IPS-18c (cell line): Measurements from ENCODE around the gene MDM1.

ENCODE experiments used
- H3K4me3 ChIP-seq: 2 replicates; pipeline ENCODE4 v1.7.0; 2013; ENCODE audit warnings: low read depth, mild to moderate bottlenecking, low read length, moderate library complexity; ENCODE audit not compliant: insufficient read depth
- H3K9me3 ChIP-seq: one replicate; pipeline ENCODE4 v1.6.1; 2013; ENCODE audit warnings: mild to moderate bottlenecking, low read length, moderate library complexity; ENCODE audit not compliant: control insufficient read depth, insufficient read depth

The MDM1 gene

GRCh38 chr12:68293347-68293746 lies 38.8 kb downstream of the MDM1 start:
- Histone ChIP-seq H3K9me3 (no peaks in the 10 kb centered on the region), H3K4me3 (no peak overlapping the region)

GRCh38 chr12:68292151-68292943 lies 39.8 kb downstream of the MDM1 start:
- no peaks in the 10 kb centered on the region for H3K9me3 ChIP-seq
- no peak overlapping the region for H3K4me3 ChIP-seq

GRCh38 chr12:68291396-68292036 lies 40.6 kb downstream of the MDM1 start:
- Histone ChIP-seq H3K4me3 (no peak overlapping the region), H3K9me3 (no peaks in the 10 kb centered on the region)

- H3K9me3 ChIP-seq = no peaks in the 10 kb centered on the region
- no peak overlapping the region for H3K4me3 ChIP-seq
Observed at GRCh38 chr12:68290126-68290525, 42.0 kb downstream of the MDM1 start.

GRCh38 chr12:68287106-68287505 lies 45.1 kb downstream of the MDM1 start:
- Histone ChIP-seq H3K4me3 (no peak overlapping the region), H3K9me3 (no peaks in the 10 kb centered on the region)

- Histone ChIP-seq H3K4me3 (no peak overlapping the region), H3K9me3 (no peaks in the 10 kb centered on the region)
Observed at GRCh38 chr12:68286396-68286795, 45.8 kb downstream of the MDM1 start.

- no peaks in the 10 kb centered on the region for H3K9me3 ChIP-seq
Observed at GRCh38 chr12:68285541-68285940, 46.6 kb downstream of the MDM1 start.

GRCh38 chr12:68281322-68282077 lies 50.7 kb downstream of the MDM1 start:
- H3K9me3 ChIP-seq = no peaks in the 10 kb centered on the region
- no peak overlapping the region for H3K4me3 ChIP-seq

More at GRCh38 chr12:68285541-68285940, 46.6 kb downstream of the MDM1 start:
- no peak overlapping the region for H3K4me3 ChIP-seq

- H3K4me3 ChIP-seq = no peak overlapping the region
- H3K9me3 ChIP-seq = no peaks in the 10 kb centered on the region
Observed at GRCh38 chr12:68280240-68280639, 51.9 kb downstream of the MDM1 start.

- Histone ChIP-seq H3K4me3 (no peak overlapping the region), H3K9me3 (no peaks in the 10 kb centered on the region)
Observed at GRCh38 chr12:68279227-68280054, 52.7 kb downstream of the MDM1 start.

- Histone ChIP-seq H3K4me3 (no peak overlapping the region), H3K9me3 (no peaks in the 10 kb centered on the region)
Observed at GRCh38 chr12:68276402-68276930, 55.7 kb downstream of the MDM1 start.

GRCh38 chr12:68272732-68273131 lies 59.4 kb downstream of the MDM1 start:
- H3K4me3 ChIP-seq = no peak overlapping the region
- H3K9me3 ChIP-seq = no peaks in the 10 kb centered on the region

- Histone ChIP-seq H3K9me3 (no peaks in the 10 kb centered on the region), H3K4me3 (no peak overlapping the region)
Observed at GRCh38 chr12:68271346-68271745, 60.8 kb downstream of the MDM1 start.

GRCh38 chr12:68270358-68270757 lies 61.8 kb downstream of the MDM1 start:
- no peak overlapping the region for H3K4me3 ChIP-seq
- H3K9me3 ChIP-seq = no peaks in the 10 kb centered on the region

GRCh38 chr12:68269779-68270178 lies 62.4 kb downstream of the MDM1 start:
- Histone ChIP-seq H3K4me3 (no peak overlapping the region), H3K9me3 (no peaks in the 10 kb centered on the region)

GRCh38 chr12:68268967-68269366 lies 63.2 kb downstream of the MDM1 start:
- H3K4me3 ChIP-seq = no peak overlapping the region
- no peaks in the 10 kb centered on the region for H3K9me3 ChIP-seq

GRCh38 chr12:68267892-68268396 lies 64.2 kb downstream of the MDM1 start:
- no peak overlapping the region for H3K4me3 ChIP-seq
- no peaks in the 10 kb centered on the region for H3K9me3 ChIP-seq
